ENCODE measurements around the gene STX8.
A peak's percentile ranks its signal among the peaks of the same experiment; 100 is the strongest.

Gene STX8

DNA sequence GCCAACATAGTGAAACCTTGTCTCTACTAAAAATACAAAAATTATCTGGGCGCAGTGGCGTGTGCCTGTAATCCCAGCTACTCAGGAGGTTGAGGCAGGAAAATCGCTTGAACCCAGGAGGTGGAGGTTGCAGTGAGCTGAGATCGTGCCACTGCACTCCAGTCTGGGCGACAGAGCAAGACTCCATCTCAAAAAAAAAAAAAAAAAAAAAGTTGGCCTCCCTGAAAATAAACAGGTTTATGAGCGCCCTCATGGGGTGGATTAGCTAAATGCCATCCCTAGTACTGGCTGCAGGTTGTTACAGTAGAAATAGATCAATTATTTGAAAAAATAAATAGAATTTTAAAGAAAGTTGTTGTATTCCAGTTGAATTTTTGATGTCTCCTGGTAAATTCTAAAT lies 20.9 kb downstream of the STX8 start:
- peak; percentile 51 for DNase-seq

DNA sequence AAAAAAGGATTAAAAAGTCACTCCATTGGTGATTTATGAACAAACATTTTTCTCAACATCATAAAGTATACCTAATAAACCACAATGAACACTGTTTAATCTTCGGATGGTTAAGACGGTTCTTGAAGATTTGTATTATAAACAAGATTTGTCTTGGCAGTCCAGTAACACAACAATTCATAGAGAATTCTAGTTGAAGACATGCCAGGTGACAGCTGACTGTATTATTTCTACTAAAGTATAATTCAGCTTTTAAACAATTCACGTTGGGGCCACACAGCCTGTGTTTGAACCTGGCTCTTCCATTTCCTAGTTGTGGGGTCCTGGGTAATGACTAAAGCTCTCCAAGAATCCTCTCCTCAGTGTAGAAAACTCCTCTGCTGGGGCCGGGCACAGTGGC lies 22.0 kb downstream of the STX8 start:
- no peak for DNase-seq

DNA sequence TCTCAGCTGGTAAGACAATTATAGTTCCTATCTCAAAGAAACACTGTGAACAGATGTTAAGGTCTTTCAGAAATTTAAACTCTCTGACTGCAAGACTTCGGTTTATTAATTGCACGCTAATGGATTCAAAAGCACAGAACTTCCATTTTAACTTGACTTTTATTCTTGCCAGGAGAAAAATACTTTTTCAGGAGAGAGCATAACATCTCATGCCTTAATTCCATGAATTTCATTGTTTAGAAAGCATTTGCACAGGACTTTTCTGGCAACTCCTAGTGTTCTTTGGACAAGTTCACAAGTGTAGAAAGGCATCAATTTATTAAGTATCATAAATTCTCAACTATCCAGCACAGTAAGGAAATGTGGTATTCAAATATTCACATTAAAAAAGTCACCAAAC lies 22.4 kb downstream of the STX8 start:
- no peak for DNase-seq

DNA sequence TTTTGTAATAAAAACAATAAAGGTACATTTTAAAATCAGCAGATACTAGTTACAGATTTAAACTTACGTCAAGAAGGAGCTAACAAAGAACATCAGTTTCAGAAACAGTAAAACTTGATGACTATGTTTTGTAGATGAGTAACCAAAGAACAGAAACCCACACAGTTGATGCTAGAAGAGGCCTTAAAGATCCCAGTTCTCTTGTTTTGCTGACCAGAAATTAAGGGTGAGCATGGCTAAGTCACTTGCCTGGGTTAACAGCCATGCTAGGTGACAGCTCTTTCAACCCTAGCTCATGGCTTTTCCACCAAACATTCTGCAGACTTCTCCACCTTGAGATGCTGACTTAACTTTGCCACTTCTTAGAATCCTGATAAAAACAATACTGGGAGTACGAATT lies 26.4 kb downstream of the STX8 start:
- no peak for DNase-seq

DNA sequence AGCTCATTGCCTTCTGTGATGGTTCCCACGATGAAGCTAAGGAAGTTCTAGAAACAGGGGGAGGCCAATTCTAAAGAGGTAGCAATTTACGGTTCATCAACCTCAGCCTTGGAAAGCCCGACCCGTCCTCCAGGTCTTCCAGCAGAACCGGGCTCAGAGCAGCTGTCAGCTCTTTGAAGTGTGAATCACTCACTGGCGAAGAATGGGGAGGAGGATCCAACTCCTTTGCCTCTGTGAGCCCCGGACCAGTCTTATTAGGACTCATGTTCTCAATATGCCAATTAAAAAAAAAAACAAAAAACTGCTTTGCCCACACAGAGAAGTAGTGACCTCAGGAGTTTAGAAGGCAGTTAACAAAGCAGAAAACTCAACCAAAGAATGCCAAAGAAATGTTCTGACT lies 31.4 kb downstream of the STX8 start:
- DNase-seq, result no peak

DNA sequence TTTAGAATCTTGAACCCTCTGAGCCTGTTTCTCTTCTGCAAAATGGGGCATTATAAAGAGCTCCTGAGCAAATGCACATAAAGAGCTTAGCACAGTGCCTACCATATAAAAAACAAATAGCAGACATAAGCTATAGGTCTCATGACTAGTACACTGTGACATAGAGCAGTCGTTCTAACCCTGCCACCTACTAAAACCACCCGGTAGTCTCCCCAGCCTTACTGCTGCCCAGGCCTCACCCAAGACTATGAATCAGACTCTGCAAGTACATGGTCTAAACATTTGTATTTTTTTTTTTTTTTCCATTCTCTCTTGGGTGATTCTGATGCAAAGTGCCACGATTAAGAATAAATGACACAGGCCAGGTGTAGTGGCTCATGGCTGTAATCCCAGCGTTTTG lies 33.9 kb downstream of the STX8 start:
- DNase-seq, result no peak

DNA sequence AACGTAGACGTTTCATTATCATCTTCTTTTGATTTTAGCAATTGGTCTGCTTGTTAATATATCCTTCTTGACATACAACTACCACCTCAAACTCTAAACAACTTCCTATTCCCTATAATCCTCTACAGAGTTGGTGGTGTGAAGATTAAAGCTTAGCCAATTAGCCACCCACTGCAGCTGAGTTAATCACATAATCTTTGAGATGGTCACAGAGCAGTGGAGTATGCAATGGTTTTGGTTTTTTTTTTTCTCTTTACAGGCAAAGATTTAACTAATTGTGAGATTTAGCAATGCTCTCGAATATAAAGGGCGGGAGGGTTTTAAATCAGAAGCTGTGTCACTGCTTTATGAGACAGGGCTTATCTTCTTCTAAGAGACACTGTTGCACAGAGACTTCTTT lies 37.0 kb downstream of the STX8 start:
- DNase-seq, result no peak

DNA sequence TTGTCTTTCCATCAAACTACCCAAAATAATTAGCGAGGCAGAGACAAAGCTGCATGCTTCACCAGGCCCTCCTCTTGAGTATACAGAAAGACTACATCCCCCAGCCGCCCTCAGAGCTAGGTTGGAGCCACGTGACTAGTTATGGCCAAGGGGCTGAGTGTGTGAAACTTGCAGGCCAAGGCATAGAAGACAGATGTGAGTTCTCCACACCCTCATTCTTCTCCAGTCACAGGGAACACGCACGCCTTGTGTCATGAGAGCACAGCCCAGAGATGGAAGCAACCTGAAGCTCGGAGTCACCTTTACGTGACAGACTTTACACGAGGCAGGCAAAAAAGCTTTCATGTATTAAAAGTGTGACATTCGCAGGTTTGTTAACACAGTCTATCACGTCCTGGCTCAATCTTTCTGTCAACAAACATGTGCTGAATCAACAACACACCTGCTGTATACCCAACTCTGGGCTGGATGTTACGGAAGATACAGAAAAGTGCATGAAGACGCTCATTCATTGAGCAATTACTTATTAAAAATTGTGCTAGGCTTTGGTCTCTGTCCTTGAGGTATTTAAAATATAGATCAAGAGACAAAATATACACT lies 38.3 kb downstream of the STX8 start:
- DNase-seq, result no peak

DNA sequence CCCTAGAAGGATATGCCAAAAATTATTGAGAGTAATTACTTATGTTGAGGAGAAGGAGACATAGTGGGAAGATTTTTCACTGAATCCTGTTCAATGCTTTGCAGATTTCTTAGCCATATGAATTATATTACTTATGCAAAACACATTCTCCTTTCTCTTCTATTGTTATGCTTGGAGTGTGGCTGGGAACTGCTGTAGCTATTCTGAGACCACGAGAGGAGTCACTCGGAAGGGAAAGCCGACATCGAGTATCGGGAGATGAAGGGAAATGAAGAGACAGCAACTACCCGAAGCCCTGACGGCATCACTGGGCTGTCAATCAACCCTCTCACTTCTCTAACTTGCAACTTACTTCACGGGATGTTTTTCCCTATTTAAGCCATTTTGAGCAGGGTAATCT lies 39.6 kb downstream of the STX8 start:
- DNase-seq, result peak; percentile 54

DNA sequence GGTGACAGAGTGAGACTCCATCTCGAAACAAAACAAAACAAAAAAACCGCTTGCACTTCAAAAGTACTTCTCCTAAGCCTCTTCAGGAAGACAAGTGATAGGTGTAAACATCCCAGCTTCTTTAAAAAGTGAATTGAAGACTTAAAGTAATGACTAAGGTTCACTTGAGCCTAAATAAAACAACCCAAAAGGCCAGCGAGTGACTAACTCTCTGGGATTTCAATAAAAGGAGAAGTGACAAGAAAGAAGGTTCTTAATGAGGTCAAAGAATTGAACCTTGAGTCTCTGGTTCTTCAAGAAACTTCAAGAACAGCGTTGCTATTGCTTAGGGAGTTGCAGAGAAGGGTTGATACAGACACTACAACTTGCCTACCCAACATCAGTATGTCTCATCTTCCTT lies 42.2 kb downstream of the STX8 start:
- no peak for DNase-seq

DNA sequence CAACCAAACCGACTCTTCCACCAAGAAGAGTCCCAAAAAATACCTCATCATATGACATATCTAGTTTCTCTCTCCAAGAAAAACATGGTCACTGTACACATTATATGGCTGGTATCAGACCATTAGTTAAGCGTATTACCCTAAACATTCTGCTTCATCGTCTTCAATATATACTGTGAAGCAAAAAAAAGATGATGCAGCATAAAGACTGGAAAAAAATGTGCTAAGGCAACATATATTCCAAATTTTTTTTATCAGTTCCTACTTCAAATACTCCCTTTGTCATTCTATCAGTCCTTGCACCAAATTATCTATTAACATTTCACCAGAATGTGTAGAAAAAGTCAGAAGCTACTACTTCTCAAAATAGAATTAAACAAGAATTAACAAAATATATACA lies 42.9 kb downstream of the STX8 start:
- no peak for DNase-seq

DNA sequence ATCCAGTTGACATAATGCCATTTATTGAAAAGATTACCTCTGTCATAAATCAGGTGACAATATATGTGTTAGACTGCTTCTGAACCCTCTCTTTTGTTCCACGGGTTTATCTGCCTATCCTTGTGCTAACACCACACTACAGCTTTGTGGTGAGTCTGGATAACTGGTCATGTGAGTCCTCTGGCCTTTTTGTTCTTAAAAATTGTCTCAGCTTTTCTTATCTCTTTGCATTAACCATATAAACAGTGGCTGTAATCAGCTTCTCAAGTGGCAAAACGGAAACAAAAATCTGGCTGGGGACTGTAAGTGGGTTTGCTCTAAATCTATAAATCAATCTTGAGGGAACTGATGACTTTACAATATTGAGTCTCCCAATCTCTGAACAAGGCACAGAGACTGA lies 44.6 kb downstream of the STX8 start:
- DNase-seq, result no peak

DNA sequence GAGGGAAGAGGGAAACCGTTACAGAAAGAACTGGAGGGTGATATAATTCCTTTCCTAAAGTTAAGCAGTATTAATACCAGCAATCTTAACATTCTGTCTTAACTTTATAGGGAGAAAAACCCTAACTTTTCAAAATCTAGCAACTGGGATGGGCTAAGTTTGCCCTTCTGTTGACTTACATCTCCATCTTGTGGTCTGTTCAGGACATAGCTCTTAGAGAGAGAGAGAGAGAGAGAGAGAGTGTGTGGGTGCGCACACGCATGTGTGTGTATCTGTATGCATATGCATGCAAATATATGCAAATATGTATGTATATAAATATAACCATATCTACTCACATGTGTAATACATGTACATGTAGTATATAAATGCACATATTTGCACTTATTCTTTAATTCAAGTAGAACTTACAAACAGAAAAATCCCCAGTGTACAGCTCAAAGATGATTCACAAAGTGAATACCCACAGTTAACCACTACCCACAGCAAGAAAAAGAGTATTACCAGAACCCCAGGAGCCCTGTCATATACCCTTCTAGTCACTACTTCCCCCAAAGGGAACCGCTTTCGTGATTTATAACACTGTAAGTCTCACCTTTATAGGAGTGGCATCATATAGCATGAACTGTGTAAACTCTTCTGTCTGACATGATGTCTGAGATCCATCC lies 46.5 kb downstream of the STX8 start:
- peak; percentile 49 for DNase-seq

DNA sequence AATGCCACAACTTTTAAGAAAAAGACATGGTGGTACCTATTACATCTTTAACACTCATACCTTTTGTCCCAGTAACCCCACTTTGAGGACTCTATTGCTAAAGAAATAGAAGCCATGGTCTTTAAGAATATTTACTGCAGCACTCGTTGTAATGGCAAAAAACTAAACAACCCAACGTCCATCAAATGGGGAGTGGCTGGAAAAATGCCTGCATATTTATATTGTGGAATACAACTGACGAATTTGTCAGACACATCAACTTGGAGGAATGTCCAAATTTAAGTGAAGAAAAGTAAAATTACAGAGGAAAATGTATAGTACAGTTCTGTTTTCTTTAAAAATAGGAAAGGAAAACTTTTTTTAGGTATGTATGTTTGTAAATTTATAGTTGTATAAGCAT lies 47.8 kb downstream of the STX8 start:
- DNase-seq, result no peak

DNA sequence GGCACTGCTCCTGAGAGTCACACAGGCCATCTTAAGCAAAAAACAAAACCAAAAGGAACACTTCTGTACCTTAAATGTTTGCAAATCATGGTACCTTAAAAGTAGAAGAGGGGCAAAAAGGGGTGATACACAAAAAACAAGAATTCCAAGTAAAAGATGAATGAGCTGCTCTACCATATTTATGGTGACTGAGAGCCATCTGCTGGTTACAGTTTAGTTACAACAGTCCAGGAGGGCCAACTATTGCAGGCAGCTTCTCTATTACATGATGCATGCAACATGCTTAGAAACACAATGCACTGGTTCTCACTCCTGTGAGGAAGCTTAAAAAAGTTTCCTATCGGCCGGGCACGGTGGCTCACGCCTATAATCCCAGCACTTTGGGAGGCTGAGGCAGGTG lies 53.5 kb downstream of the STX8 start:
- DNase-seq, result peak; percentile 64

DNA sequence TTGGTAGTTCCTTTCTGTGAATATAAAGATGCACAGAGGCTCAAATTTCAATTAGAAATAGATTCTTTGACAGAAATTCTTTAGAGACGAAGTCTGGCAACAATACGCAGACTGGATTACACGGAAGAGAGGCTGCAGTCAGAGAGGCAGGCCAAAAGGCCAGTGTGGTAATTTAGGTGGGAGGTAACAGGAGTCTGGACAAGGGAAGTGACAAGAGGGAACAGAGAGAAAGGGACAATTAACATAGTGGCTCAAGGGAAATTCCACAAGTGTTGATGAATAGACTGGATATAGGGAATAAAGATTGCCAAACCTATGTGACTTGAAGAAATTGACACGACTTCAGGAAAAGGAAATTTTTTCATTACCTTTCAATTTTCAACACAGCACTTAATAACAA lies 54.6 kb downstream of the STX8 start:
- no peak for DNase-seq

DNA sequence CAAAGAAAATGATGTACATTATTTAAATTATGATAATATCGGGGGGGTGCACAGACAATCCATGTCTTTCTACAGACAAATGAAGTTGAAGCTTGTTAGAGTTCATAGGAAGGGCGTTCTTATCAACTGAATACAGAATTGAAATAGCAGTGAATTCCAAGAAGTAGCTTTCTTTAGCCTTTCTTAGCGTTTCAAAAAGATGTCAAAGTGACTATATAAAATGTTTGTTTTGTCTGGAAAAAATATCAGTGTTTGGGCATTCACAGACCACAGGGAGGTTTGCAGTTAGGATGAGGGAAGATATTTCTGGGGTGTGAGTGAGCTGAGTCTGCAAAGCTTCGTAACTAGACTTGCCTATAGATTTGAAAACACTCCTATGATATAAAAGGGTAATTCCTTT lies 55.0 kb downstream of the STX8 start:
- no peak for DNase-seq

DNA sequence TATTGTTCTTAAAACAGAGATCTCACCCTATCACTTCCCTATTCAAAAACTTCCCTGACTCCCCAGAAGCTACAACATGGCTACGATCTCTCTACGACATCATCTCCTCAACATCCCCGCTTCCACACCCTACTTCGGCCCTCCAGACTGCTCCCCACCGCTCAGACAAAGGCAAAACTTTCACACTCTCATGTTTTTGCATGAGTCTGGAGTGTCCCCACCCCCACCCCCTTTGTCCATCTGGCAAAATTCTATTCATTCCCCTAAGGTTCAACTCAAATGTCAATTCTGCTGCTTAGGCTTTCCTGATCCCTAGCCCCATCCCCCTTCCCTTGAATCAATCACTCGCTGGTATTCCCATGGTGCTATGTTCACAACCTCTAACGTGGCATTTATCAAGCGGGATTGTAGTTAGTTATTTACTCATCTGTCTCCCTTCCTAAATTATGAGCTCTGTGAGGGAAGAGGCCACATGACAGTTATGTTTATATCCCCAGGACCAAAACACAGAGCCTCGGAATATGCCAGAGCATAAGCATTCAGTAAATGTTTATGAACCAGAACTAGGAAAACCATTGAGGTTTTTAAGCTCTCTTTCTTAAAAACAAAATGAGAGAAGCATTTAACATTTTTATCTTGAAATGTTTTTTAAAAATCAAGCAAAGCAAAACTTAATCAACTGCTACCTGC lies 55.9 kb downstream of the STX8 start:
- no peak for DNase-seq

DNA sequence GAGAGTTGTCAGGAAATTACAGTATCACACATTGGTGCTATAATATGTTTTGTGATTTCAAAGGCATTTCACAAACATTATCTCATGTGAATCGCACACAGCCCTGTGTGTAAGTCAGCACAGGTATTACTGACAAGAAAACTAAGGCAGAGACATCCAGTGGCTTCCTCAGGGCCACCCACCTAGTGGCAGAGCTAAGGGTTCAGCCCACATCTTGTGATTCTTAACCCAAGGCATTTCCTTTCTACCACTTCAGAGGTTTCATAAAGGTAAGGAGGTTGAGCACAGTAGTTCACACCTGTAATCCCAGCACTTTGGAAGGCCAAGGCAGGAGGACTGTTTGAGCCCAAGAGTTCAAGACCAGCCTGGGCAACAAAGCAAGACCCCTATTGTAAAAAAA lies 58.2 kb downstream of the STX8 start:
- DNase-seq, result no peak

DNA sequence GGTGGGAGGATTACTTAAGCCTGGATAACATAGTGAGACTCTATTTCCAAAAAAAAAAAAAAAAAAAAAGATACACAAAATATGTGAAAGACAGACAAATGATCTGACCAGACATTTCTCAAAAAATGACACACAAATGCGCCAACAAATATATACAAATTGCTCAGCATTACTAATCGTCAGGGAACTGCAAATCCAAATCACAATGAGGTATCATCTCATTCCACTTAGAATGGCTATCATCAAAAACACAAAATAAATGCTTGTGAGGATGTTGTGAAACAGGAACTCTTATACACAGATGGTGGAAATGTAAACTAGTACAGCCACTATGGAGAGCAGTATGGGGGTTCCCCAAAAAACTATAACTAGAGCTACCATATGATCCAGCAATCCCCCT lies 62.4 kb downstream of the STX8 start:
- DNase-seq, result no peak

DNA sequence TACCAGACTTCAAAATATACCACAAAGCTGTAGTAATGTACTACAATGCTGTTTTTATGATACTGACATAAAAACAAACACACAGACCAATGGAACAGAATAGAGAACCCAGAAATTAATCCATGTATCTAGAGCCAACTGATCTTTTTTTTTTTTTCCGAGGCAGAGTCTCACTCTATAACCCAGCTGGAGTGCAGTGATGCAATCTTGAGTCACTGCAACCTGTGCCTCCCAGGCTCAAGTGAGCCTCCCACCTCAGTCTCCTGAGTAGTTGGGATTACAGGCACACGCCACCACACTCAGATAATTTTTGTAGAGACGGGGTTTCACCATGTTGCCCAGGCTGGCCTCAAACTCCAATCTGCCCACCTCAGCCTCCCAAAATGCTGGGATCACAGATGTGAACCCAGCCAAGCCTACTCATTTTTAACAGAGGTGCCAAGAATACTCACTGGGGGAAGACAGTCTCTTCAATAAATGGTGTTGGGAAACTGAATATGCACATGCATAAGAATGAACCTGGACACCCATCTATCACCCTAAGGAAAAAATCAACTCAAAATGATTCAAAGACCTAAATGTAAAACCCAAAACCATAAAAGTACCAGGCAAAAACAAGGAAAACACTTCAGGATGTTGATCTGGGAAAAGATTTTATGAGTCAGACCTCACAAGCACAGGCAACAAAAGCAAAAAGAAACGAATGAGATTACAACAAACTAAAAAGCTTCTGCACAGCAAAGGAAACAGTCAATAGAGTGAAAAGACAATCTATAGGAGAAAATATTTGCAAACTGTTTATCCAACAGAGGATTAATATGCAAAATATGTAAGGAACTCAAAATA lies 63.1 kb downstream of the STX8 start:
- peak; percentile 61 for DNase-seq

DNA sequence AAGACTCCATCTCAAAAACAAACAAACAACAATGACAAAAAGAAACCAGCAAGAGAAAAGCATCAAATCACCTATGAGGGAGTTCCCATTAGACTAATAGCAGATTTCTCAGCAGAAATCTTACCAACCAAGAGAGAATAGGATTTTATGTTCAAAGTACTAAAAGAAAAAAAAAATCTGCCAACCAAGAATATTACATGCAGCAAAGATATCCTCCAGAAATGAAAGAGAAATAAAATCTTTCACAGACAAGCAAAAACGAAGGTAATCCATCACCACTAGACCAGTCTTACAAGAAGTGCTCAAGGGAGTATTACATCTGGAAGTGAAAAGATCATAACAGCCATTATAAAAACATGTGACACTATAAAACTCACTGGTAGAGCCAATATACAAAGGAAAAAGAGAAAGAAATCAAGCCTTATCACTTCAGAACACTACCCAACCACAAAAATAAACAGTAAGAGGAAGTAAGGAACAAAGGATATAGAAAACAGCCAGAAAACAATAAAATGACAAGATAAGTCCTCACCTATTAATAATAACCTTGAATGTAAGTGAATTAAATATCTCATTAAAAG lies 66.3 kb downstream of the STX8 start:
- DNase-seq, result no peak

DNA sequence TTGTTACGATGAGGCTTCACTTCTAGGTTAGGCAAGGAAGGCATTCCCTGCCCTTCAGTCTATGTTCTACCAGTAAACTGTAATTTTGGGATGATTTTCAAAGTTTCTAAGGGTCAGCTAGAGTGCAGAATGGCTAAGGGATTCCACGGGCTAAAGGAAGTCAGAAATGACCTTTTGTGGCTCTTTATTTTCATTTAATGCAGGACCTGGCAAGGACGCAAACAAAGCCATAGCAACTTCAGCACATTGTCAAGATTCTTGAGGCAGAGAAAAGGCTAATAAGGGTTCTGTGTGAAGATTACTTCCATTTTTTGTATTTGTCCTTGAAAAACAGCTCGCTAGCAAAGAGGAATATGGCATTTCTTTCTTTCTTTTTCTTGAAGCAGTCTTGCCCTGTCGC lies 76.6 kb downstream of the STX8 start:
- DNase-seq, result no peak

All from fibroblast of skin of scalp (primary cell).